Tibial nerve (tissue), 4 donors: ENCODE data around the gene DIS3. TPM values are rescaled to one million over a fixed set of nuclear protein-coding genes. Genes with fewer than 3 reads are reported as not detected.

Experiments used
- DNase-seq, 2 donors: peaks; one replicate each; pipeline ENCODE4 v3.0.0-alpha.2; 2019; ENCODE audit warnings: low spot score in 2 of 2
- H3K27ac ChIP-seq, 4 donors: fragments of 200-600 bp; sonication (generic) in 3 of 4; one replicate each; pipeline ENCODE4 v1.5.1; 2017 to 2019; ENCODE audit warnings: mild to moderate bottlenecking in 1 of 4
- H3K27me3 ChIP-seq, 2 donors: fragments of 200-600 bp; sonication (generic) in 1 of 2; one replicate each; pipeline versions ENCODE4 v1.5.1 to v1.6.0; 2017 to 2019
- H3K36me3 ChIP-seq, 3 donors: fragments of 200-600 bp; sonication (generic); one replicate each; pipeline ENCODE4 v1.5.1; 2018 to 2019
- H3K4me1 ChIP-seq, 4 donors: fragments of 200-600 bp; sonication (generic) in 3 of 4; one replicate each; pipeline ENCODE4 v1.5.1; 2017 to 2019
- H3K4me3 ChIP-seq, 4 donors: fragments of 200-600 bp; sonication (generic) in 3 of 4; one replicate each; pipeline ENCODE4 v1.5.1; 2017 to 2019; ENCODE audit warnings: mild to moderate bottlenecking in 1 of 4, moderate library complexity in 1 of 4
- H3K9me3 ChIP-seq, 4 donors: fragments of 200-600 bp; sonication (generic) in 3 of 4; one replicate each; pipeline ENCODE4 v1.5.1; 2017 to 2019
- EP300 ChIP-seq, 2 donors: sonication (generic); formaldehyde crosslinking; IDR thresholded peaks; one replicate each; pipeline ENCODE4 v1.6.1; 2017; ENCODE audit warnings: antibody characterized with exemption in 2 of 2, mild to moderate bottlenecking in 1 of 2
- POLR2A ChIP-seq, 2 donors: fragments of 450-650 bp; IDR thresholded peaks; one replicate each; pipeline ENCODE4 v1.6.1; 2017; ENCODE audit warnings: antibody characterized with exemption in 2 of 2, mild to moderate bottlenecking in 2 of 2, moderate library complexity in 2 of 2
- WGBS, 2 donors: methylation state at CpG; one replicate each; pipeline ENCODE4 v1.1.5; 2018; 5-methylcytosine and 5-hydroxymethylcytosine counted together
- total RNA-seq, 4 donors: library from RNA; depleted of rRNA; stranded (reverse); fragments of >200 nt; gene quantifications; one replicate each; pipeline ENCODE4 v1.1.0, GENCODE V29; 2016
- TF ChIP-seq, protein P1 (sequence below), 5 experiments: fragments of 200-600 bp in 3 of 5; fragments of 450-650 bp in 2 of 5; sonication (generic) in 3 of 5; IDR thresholded peaks; one replicate each; pipeline ENCODE4 v1.5.1; 2016 to 2019; ENCODE audit warnings: antibody characterized with exemption in 5 of 5, mild to moderate bottlenecking in 3 of 5, moderate library complexity in 2 of 5

DIS3 gene, protein sequence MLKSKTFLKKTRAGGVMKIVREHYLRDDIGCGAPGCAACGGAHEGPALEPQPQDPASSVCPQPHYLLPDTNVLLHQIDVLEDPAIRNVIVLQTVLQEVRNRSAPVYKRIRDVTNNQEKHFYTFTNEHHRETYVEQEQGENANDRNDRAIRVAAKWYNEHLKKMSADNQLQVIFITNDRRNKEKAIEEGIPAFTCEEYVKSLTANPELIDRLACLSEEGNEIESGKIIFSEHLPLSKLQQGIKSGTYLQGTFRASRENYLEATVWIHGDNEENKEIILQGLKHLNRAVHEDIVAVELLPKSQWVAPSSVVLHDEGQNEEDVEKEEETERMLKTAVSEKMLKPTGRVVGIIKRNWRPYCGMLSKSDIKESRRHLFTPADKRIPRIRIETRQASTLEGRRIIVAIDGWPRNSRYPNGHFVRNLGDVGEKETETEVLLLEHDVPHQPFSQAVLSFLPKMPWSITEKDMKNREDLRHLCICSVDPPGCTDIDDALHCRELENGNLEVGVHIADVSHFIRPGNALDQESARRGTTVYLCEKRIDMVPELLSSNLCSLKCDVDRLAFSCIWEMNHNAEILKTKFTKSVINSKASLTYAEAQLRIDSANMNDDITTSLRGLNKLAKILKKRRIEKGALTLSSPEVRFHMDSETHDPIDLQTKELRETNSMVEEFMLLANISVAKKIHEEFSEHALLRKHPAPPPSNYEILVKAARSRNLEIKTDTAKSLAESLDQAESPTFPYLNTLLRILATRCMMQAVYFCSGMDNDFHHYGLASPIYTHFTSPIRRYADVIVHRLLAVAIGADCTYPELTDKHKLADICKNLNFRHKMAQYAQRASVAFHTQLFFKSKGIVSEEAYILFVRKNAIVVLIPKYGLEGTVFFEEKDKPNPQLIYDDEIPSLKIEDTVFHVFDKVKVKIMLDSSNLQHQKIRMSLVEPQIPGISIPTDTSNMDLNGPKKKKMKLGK
- total RNA-seq: 10 to 100 TPM; 28.0 to 37.4 (median 30.8) TPM

DNA sequence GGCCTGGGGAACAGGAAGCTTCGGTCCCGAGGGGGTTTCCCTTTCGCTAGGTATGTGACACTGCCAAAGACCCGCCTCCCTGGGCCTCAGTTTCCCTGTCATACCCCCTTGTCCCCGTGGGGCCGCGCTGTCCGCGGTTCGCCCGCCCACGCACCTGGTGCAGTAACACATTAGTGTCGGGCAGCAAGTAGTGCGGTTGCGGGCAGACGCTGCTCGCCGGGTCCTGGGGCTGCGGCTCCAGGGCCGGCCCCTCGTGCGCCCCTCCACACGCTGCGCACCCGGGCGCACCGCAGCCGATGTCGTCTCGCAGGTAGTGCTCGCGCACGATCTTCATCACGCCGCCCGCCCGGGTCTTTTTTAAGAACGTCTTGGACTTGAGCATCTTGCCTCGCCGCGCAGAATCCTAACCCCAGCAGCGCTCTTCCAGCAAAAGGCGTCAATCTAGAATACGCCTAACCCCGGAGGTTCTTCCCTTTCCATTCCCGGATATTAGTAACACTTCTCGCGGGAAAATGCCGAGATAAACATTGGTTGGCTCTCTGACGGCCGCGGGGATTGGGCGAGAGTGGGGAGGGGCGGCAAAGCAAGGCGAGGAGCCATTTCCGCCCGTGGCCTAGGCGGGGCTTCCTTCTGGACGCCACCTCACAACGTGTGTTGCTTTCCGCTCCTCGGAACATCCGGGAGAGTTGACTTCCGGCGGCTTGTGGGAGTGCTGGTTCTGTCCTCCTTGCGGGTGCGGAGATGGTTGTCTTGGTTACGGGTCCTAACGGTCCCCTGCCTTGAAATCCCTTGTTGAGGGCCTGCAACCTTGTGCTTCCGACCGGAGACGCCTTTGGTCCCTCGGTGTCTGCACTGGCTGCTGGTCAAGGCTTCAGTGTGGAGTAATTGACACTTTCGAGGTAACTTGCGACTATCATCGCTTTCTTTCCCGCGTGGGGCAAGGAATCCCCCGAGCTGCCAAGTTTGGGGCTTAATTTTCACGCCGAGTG, at the start of gene DIS3, which contains the start of gene PIBF1:
Gene DIS3 (minus strand): TSS at position 450 of the 989 bp plus-strand sequence. CDS start 68 bp downstream, at position 382.
Gene PIBF1 (plus strand): TSS at position 683 of the 989 bp plus-strand sequence. CDS start 1,337 bp downstream, outside the sequence.
- Histone ChIP-seq H3K9me3 (no peaks in the 10 kb centered on the region), H3K27me3 (no peaks in the 10 kb centered on the region), H3K27ac (peak within 1 kb of the TSS; percentile 74 to 97 (median 90)), H3K4me3 (peak within 1 kb of the TSS; percentile 88 to 99 (median 97)), H3K36me3 (peaks cover 0 to 35% (median 0%) of the 10 kb centered on the region in 3 donors), H3K4me1 (peaks cover 0 to 73% (median 10%) of the 10 kb centered on the region in 4 donors)
- DNase-seq: peak; percentile 93 to 98
- 0 to 1% methylated on average over 34 to 62 of the region's 81 CpGs for WGBS, 2 donors
- TF ChIP-seq EP300 (IDR thresholded peaks at IDR 0.05): peak in 1 of 2 donors; percentile 91
- TF ChIP-seq, protein P1, sequence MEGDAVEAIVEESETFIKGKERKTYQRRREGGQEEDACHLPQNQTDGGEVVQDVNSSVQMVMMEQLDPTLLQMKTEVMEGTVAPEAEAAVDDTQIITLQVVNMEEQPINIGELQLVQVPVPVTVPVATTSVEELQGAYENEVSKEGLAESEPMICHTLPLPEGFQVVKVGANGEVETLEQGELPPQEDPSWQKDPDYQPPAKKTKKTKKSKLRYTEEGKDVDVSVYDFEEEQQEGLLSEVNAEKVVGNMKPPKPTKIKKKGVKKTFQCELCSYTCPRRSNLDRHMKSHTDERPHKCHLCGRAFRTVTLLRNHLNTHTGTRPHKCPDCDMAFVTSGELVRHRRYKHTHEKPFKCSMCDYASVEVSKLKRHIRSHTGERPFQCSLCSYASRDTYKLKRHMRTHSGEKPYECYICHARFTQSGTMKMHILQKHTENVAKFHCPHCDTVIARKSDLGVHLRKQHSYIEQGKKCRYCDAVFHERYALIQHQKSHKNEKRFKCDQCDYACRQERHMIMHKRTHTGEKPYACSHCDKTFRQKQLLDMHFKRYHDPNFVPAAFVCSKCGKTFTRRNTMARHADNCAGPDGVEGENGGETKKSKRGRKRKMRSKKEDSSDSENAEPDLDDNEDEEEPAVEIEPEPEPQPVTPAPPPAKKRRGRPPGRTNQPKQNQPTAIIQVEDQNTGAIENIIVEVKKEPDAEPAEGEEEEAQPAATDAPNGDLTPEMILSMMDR (IDR thresholded peaks at IDR 0.05): peak in 3 of 5 experiments; percentile 5 to 33 (median 22)
- TF ChIP-seq POLR2A (IDR thresholded peaks at IDR 0.05): peak; percentile 45 to 81

DNA sequence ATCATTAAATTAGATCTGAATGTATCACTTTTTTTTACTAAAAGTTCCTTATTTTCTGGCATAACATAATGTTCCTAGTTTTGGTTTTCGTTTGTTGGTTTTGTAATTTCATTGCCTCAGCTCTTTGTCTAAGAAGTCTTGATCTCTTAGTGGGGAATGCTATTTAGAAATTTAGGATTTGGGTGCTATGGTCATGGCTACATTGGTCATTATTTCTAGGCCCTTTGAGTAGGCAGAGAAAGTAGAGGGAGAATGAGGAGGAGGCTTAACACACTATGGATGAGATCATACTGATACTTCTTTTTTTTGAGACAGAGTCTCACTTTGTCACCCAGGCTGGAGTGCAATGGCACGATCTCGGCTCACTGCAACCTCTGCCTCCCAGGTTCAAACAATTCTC, 42.0 kb upstream of the DIS3 start:
- peaks cover 0 to 40% (median 0%) of the 10 kb centered on the region in 3 donors for H3K36me3 ChIP-seq

DNA sequence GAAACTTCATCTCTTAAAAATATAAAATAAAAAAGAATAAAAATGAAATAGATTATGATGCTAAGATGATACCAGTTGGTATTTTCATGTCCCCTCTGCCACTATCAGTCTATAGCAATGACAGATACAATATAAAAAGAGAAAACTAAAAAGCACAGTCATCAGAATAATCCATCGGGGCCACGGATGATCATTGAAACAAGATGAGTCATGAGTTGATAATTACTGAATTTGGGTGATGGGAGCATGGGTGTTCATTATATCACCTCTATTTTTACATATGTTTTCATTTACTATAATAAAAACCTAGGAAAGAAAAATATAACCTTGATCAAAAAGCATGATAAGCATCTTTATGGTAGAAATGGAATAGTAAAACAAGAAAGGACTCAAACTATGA, 41.4 kb upstream of the DIS3 start:
- WGBS, 2 donors: 82 to 97% methylated on average over 2 of the region's 2 CpGs

More for the DNA sequence above, 42.0 kb upstream of the DIS3 start:
- Histone ChIP-seq H3K27ac (no peak overlapping the region), H3K4me3 (no peak overlapping the region), H3K9me3 (no peaks in the 10 kb centered on the region), H3K27me3 (no peaks in the 10 kb centered on the region), H3K4me1 (no peaks in the 10 kb centered on the region)
- WGBS, 2 donors: 82 to 83% methylated on average over 3 of the region's 3 CpGs
- no peak for DNase-seq
- TF ChIP-seq EP300 (IDR thresholded peaks at IDR 0.05) (no peak), POLR2A (IDR thresholded peaks at IDR 0.05) (no peak)
- TF ChIP-seq, protein P1 (IDR thresholded peaks at IDR 0.05): no peak

DNA sequence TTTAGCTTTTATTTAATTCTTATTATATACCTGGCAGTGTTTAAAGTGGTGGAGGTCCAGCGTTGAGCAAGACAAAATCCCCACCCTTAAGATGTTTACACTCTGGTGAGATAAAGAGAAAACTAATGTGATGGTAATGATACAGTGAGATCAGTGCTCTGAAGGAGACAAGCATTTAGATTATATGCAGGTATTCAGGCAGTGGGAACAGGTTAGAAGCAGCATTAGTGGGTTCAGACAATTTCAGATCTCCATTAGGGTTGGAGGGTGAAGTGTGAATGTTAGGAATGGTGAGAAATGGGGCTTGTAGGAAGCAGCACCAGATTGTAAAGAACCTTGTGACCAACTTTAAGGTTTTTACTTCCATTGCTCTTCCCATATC, 39.2 kb upstream of the DIS3 start:
- DNase-seq: no peak
- no peaks in the 10 kb centered on the region for H3K4me1 ChIP-seq
- no peak overlapping the region for H3K4me3 ChIP-seq
- H3K27me3 ChIP-seq: no peaks in the 10 kb centered on the region
- H3K9me3 ChIP-seq: no peaks in the 10 kb centered on the region
- H3K36me3 ChIP-seq: peaks cover 0 to 24% (median 0%) of the 10 kb centered on the region in 3 donors
- 63 to 87% methylated on average over 1 of the region's 1 CpG for WGBS, 2 donors
- TF ChIP-seq POLR2A (IDR thresholded peaks at IDR 0.05) (no peak), EP300 (IDR thresholded peaks at IDR 0.05) (no peak)
- TF ChIP-seq, protein P1 (IDR thresholded peaks at IDR 0.05): no peak
- H3K27ac ChIP-seq: no peak overlapping the region

More for the DNA sequence above, 41.4 kb upstream of the DIS3 start:
- no peak for TF ChIP-seq POLR2A (IDR thresholded peaks at IDR 0.05)
- TF ChIP-seq, protein P1 (IDR thresholded peaks at IDR 0.05): no peak
- no peak for TF ChIP-seq EP300 (IDR thresholded peaks at IDR 0.05)
- no peak for DNase-seq
- Histone ChIP-seq H3K27ac (no peak overlapping the region), H3K9me3 (no peaks in the 10 kb centered on the region), H3K36me3 (peaks cover 0 to 33% (median 0%) of the 10 kb centered on the region in 3 donors), H3K27me3 (no peaks in the 10 kb centered on the region), H3K4me1 (no peaks in the 10 kb centered on the region), H3K4me3 (no peak overlapping the region)
